Heart left ventricle (tissue), 16 donors: Measurements from ENCODE around the gene COP1. TPM values are rescaled to one million over a fixed set of nuclear protein-coding genes. Genes with fewer than 3 reads are reported as not detected.

Source experiments
- ATAC-seq, 4 donors: fragments of 200-7000 bp; cut with Tn5 transposase; one replicate each; pipeline ENCODE4 v1.9.1; 2020 to 2022; ENCODE audit warnings: moderate library complexity in 4 of 4, mild to moderate bottlenecking in 3 of 4, moderate number of reproducible peaks in 1 of 4
- DNase-seq, 5 donors: peaks; one replicate each; pipeline ENCODE4 v3.0.0-alpha.2; 2020
- H3K27ac ChIP-seq, 12 donors: fragments of 200-600 bp; sonication (generic) in 4 of 12; one replicate each; pipeline versions ENCODE4 v1.5.0 to v1.8.0; 2016 to 2022; ENCODE audit warnings: mild to moderate bottlenecking in 2 of 12
- H3K27me3 ChIP-seq, 9 donors: fragments of 200-600 bp; sonication (generic) in 2 of 9; one replicate each; pipeline versions ENCODE4 v1.5.1 to v1.8.0; 2016 to 2022; ENCODE audit warnings: mild to moderate bottlenecking in 3 of 9
- H3K36me3 ChIP-seq, 9 donors: fragments of 200-600 bp; sonication (generic) in 2 of 9; one replicate each; pipeline versions ENCODE4 v1.5.0 to v1.8.0; 2018 to 2022; ENCODE audit warnings: mild to moderate bottlenecking in 2 of 9
- H3K4me1 ChIP-seq, 12 donors: fragments of 200-600 bp; sonication (generic) in 4 of 12; one replicate each; pipeline versions ENCODE4 v1.5.0 to v1.8.0; 2016 to 2022; ENCODE audit warnings: mild to moderate bottlenecking in 3 of 12
- H3K4me3 ChIP-seq, 12 donors: fragments of 200-600 bp; sonication (generic) in 4 of 12; one replicate each; pipeline versions ENCODE4 v1.5.0 to v1.8.0; 2017 to 2022; ENCODE audit warnings: mild to moderate bottlenecking in 9 of 12, moderate library complexity in 4 of 12
- H3K9me3 ChIP-seq, 12 donors: fragments of 200-600 bp; sonication (generic) in 4 of 12; one replicate each; pipeline versions ENCODE4 v1.5.0 to v1.8.0; 2016 to 2022; ENCODE audit warnings: mild to moderate bottlenecking in 1 of 12
- POLR2A ChIP-seq, 2 donors: fragments of 450-650 bp; IDR thresholded peaks; one replicate each; pipeline ENCODE4 v1.6.1; 2017; ENCODE audit warnings: antibody characterized with exemption in 2 of 2, mild to moderate bottlenecking in 2 of 2, moderate library complexity in 2 of 2
- WGBS, 4 donors: extraction: QIAGEN DNeasy Blood & Tissue Kit in 2 of 4; methylation state at CpG; one replicate each; pipeline versions ENCODE4 v1.1.5 to v1.1.7; 2013 to 2018; 5-methylcytosine and 5-hydroxymethylcytosine counted together
- intact Hi-C, 10 donors: fragments of 100-400 bp; cut with DNase I; formaldehyde crosslinking; loops; one replicate each; pipeline versions ENCODE4 v1.11.1 to v1.14.2; 2022
- polyA plus RNA-seq, 2 donors: library from polyadenylated mRNA; stranded (reverse); fragments of 200-250 nt; gene quantifications; one replicate each; pipeline ENCODE4 v1.2.3, GENCODE V29; 2013
- total RNA-seq, 9 donors: library from RNA; depleted of rRNA in 2 of 9; stranded (reverse); fragments of >200 nt in 2 of 9; fragmentation: NEBNext Ultra II Directional in 3 of 9; extraction: Animal tissue kit (Norgen Biotek cat#: 25700) in 3 of 9; gene quantifications; one replicate each; pipeline versions ENCODE4 v1.1.0 to v1.2.4, GENCODE V29; 2016 to 2023
- TF ChIP-seq, protein P1 (sequence below), 12 donors: fragments of 200-600 bp; sonication (generic) in 4 of 12; IDR thresholded peaks; one replicate each; pipeline versions ENCODE4 v1.5.0 to v1.8.0; 2018 to 2022; ENCODE audit warnings: antibody characterized with exemption in 12 of 12, mild to moderate bottlenecking in 5 of 12
- donor health status: ischemic (EF 13 %, LVEDD 7.1; RV severe dilation, severe dysfunction).
- donor health status: healthy with polysubstance abuse.
- donor health status: DM: no; HTN: yes; CAD: no.
- donor health status: DM: no; HTN: no; CAD: no.
- donor health status: ischemic (EF 25% LVEDD 6.9; RV normal size, moderate dysfunction).
- donor health status: ischemic (EF 25% LVEDD 5.7; RV mildly dilated, moderate dysfunction).
- donor health status: healthy.
- donor health status: DM: yes; HTN: yes; CAD: no.
- donor health status: ischemic (EF 35%, LVEDD 5.7; RV mildly dilated, moderate dysfunction).
- donor health status: nonischemic (EF 11% LVEDD 7.7; RV severe dilation, severe dysfunction).
- donor health status: DM: yes; HTN: yes; CAD: no.
- donor health status: PGD.
- donor health status: ischemic (EF 29% LVEDD 5.4; RV normal size, mild dysfunction).
- donor health status: nonischemic (EF 23%, LVEDD 6.1; RV moderate dilation, normal function).

Gene COP1
- total and polyA plus RNA-seq, 11 donors, result 19.9 to 31.7 (median 23.1) TPM

DNA sequence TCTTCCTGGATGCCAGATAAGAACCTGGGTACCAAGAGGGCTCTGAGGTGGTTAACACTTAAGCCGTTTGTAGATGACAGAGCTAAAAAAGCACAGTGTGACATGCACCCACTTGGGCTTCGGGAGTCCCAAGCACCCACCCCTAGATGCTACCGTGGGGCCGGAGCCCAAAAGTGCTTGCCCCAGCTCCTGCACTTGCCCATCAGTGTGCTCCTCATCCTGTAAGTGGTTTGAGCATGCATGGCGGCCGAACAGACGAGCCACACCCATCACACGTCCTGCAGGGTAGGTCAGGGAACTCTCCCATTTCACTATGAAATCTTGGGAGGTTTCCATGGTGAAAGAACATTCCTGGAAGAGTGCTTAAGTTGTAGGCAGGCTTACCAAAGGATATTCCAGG lies 304.8 kb downstream of the COP1 start:
- intact Hi-C loops, result no loop called here
- Histone ChIP-seq H3K27ac (no peak overlapping the region), H3K27me3 (no peaks in the 10 kb centered on the region), H3K9me3 (no peaks in the 10 kb centered on the region), H3K36me3 (no peaks in the 10 kb centered on the region), H3K4me1 (no peaks in the 10 kb centered on the region), H3K4me3 (no peak overlapping the region)
- WGBS, 4 donors, result 88 to 95% (median 92%) methylated on average over 7 to 8 of the region's 8 CpGs
- ATAC-seq (no peak), DNase-seq (no peak)
- TF ChIP-seq POLR2A (IDR thresholded peaks at IDR 0.05), result no peak
- TF ChIP-seq, protein P1, sequence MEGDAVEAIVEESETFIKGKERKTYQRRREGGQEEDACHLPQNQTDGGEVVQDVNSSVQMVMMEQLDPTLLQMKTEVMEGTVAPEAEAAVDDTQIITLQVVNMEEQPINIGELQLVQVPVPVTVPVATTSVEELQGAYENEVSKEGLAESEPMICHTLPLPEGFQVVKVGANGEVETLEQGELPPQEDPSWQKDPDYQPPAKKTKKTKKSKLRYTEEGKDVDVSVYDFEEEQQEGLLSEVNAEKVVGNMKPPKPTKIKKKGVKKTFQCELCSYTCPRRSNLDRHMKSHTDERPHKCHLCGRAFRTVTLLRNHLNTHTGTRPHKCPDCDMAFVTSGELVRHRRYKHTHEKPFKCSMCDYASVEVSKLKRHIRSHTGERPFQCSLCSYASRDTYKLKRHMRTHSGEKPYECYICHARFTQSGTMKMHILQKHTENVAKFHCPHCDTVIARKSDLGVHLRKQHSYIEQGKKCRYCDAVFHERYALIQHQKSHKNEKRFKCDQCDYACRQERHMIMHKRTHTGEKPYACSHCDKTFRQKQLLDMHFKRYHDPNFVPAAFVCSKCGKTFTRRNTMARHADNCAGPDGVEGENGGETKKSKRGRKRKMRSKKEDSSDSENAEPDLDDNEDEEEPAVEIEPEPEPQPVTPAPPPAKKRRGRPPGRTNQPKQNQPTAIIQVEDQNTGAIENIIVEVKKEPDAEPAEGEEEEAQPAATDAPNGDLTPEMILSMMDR (IDR thresholded peaks at IDR 0.05), result no peak

DNA sequence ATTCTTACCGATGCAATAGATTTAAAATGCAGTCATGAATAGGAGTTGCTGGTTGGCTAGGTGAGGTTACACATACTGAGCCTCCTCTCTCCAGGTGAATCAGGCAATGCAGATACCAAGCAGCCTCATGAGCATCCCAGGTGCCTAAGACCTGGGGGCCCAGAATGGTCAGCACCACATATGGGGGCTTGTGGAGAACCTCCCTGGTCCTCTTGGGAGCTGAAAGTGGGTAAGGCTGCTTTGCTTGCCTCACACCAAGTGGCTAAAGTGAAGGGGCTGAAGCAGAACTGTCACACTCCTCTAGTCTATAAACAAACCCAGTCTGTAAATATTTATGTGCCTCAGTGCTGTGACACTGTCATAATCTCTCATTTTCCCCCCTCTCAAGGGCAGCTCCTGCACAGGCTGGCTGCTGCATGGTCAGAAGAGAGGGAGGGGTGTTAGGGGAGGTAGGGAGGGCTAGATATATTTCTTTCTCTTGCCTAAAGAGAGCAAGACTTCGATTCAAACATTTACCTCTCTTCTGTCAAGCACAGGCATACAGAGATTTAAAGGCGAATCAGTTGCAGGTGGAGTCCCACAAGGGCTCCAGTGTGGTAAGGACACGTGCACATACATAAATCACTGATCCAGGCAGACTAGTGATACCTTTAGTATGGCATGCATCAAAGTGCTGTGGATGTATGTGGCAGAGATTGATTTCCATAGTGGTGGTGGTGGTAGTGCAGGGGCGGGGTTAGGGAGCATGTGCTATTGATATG lies 305.8 kb downstream of the COP1 start:
- intact Hi-C loops, result no loop called here
- ATAC-seq (no peak), DNase-seq (no peak)
- no peaks in the 10 kb centered on the region for H3K9me3 ChIP-seq
- no peaks in the 10 kb centered on the region for H3K36me3 ChIP-seq
- no peak overlapping the region for H3K27ac ChIP-seq
- no peak for TF ChIP-seq POLR2A (IDR thresholded peaks at IDR 0.05)
- TF ChIP-seq, protein P1 (IDR thresholded peaks at IDR 0.05), result no peak
- H3K4me3 ChIP-seq, result no peak overlapping the region
- H3K4me1 ChIP-seq, result no peaks in the 10 kb centered on the region
- 88 to 94% (median 92%) methylated on average over 5 of the region's 5 CpGs for WGBS, 4 donors
- no peaks in the 10 kb centered on the region for H3K27me3 ChIP-seq

DNA sequence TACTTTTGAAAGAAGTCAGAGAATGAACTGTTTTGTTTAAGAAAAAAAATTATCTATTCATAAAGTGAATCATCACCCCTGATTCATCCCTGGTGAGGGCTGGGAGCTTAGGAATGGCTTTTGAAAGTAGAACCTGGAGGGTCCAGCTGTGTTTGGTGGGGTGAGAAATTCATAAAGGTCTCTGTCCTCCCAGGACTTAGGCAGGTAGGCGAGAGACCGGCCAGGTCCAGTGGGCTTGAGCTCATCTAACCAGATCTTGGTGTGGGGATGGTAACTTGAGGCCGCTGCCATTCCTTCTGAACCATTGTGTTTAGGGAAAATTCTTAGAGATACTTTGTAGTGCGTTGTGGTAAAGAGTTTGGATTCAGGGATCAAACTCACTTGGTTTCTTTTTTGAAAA lies 306.9 kb downstream of the COP1 start:
- no peak for ATAC-seq
- 88 to 95% (median 92%) methylated on average over 4 of the region's 4 CpGs for WGBS, 4 donors
- no peak overlapping the region for H3K27ac ChIP-seq
- intact Hi-C loops, result no loop called here
- peaks cover 0 to 4% (median 0%) of the 10 kb centered on the region in 12 donors for H3K9me3 ChIP-seq
- no peaks in the 10 kb centered on the region for H3K27me3 ChIP-seq
- no peaks in the 10 kb centered on the region for H3K4me1 ChIP-seq
- H3K36me3 ChIP-seq, result no peaks in the 10 kb centered on the region
- DNase-seq, result no peak
- no peak for TF ChIP-seq POLR2A (IDR thresholded peaks at IDR 0.05)
- TF ChIP-seq, protein P1 (IDR thresholded peaks at IDR 0.05), result no peak
- H3K4me3 ChIP-seq, result no peak overlapping the region

DNA sequence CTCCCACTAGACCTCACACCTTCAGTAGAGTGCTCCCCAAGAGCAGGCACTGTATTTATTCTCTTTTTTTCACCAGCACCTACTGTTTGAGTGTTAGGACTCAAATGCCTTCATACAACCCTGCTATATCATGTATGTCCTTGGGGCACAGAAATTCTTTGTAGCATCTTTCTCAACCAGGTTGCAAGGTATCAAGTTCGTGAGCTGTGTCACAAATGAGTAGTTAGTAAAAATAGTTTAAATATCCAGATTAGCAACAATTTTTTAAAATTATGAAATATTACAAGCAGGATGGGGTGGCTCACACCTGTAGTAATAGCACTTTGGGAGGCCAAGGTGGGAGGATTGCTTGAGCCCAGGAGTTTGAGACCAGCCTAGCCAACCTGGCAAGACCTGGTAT lies 311.1 kb downstream of the COP1 start:
- intact Hi-C loops, result no loop called here
- Histone ChIP-seq H3K27ac (no peak overlapping the region), H3K36me3 (no peaks in the 10 kb centered on the region), H3K4me3 (no peak overlapping the region), H3K27me3 (no peaks in the 10 kb centered on the region), H3K9me3 (peaks cover 0 to 4% (median 0%) of the 10 kb centered on the region in 12 donors), H3K4me1 (no peaks in the 10 kb centered on the region)
- TF ChIP-seq, protein P1 (IDR thresholded peaks at IDR 0.05), result no peak
- no peak for TF ChIP-seq POLR2A (IDR thresholded peaks at IDR 0.05)
- ATAC-seq, result no peak
- no peak for DNase-seq
- WGBS, 4 donors, result 89 to 97% (median 91%) methylated on average over 1 of the region's 1 CpG
